ENCODE results near the gene SIGLECL1.

SIGLECL1 gene

DNA sequence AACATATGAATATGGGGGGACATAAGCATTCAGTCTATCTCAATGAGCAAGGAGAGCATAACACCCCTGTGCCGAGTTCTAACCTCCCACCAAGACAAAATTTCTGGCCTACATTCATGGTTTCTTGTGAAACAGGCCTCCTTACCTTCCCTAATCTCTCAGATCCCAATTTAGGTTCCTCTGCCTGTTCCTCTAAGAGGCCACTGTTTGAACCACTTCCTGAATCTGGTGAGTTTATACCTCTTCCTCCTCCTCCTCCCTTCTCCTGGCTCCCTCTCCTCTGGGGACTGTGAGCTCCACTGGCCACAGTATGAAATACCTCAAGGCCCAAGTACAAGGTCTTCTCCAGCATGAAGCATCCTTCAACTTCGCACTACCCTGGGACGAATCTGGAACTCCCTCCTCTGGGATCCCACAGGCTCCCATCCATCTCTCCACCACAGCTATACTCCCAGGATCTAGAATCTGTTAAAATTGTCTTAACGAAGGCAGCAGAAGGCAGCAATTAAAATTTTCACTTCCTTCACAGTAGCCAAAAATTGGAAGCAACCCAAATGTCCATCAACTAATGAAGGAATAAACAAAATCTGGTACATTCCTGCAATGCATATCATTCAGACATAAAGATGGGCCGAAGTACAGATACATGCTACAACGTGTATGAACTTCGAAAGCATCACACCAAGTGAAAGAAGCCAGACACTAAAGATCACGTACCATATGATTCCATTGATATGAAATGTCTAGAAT lies 7.8 kb upstream of the SIGLECL1 start:
- H3K27me3 ChIP-seq (ENCODE audit: low read length): no peaks in the 10 kb centered on the region
- no peaks in the 10 kb centered on the region for H3K79me2 ChIP-seq (ENCODE audit: insufficient read depth, low read length)
- no peak overlapping the region for H3K4me3 ChIP-seq (ENCODE audit: insufficient read depth, low read length, poor library complexity, severe bottlenecking)
- H3K36me3 ChIP-seq (ENCODE audit: low read length): no peaks in the 10 kb centered on the region
- no peaks in the 10 kb centered on the region for H3F3A ChIP-seq (ENCODE audit: insufficient read depth)
- H2AFZ ChIP-seq (ENCODE audit: low read depth, low read length, severe bottlenecking): no peak overlapping the region
- H3K9ac ChIP-seq (ENCODE audit: low read length): no peak overlapping the region
- no peak overlapping the region for H3K27ac ChIP-seq (ENCODE audit: low read depth, low read length)
- TF ChIP-seq, protein P1, sequence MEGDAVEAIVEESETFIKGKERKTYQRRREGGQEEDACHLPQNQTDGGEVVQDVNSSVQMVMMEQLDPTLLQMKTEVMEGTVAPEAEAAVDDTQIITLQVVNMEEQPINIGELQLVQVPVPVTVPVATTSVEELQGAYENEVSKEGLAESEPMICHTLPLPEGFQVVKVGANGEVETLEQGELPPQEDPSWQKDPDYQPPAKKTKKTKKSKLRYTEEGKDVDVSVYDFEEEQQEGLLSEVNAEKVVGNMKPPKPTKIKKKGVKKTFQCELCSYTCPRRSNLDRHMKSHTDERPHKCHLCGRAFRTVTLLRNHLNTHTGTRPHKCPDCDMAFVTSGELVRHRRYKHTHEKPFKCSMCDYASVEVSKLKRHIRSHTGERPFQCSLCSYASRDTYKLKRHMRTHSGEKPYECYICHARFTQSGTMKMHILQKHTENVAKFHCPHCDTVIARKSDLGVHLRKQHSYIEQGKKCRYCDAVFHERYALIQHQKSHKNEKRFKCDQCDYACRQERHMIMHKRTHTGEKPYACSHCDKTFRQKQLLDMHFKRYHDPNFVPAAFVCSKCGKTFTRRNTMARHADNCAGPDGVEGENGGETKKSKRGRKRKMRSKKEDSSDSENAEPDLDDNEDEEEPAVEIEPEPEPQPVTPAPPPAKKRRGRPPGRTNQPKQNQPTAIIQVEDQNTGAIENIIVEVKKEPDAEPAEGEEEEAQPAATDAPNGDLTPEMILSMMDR (IDR thresholded peaks at IDR 0.05; ENCODE audit: insufficient read depth, low read length, poor library complexity, severe bottlenecking): no peak
- no peak for TF ChIP-seq EZH2phosphoT487 (conservative IDR thresholded peaks at IDR 0.05; ENCODE audit: low read length)
- H3K9me3 ChIP-seq (ENCODE audit: insufficient read depth, low read length): no peaks in the 10 kb centered on the region
- H4K20me1 ChIP-seq (ENCODE audit: low read depth, low read length): no peaks in the 10 kb centered on the region
- H3K4me2 ChIP-seq (ENCODE audit: low read depth, low read length, poor library complexity, severe bottlenecking): no peak overlapping the region
- H3K9me2 ChIP-seq (replicated peaks; ENCODE audit: insufficient read depth, low read length): no peaks in the 10 kb centered on the region

DNA sequence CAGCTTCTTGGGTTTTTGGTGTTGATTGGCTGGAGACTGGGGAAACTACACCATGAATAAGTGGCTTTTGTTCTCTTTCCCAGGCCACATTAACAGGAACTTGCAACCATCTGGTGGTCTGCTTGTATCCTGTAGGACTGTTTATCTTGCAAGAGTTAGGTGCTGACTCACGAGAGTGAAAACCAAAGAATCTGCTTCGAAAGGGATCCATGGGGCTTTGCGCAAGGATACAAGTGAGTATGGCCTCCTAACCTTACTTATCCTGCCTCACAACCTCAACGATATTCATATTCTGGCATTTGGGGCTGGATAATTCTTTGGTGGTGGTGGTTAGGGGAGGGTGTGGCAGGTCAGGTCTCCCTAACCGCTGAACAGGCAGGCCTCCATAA lies 4.7 kb upstream of the SIGLECL1 start:
- Histone ChIP-seq H3K27ac (ENCODE audit: low read depth, low read length) (no peak overlapping the region), H3K9me2 (replicated peaks; ENCODE audit: insufficient read depth, low read length) (no peaks in the 10 kb centered on the region), H2AFZ (ENCODE audit: low read depth, low read length, severe bottlenecking) (no peak overlapping the region), H3F3A (ENCODE audit: insufficient read depth) (no peaks in the 10 kb centered on the region), H3K36me3 (ENCODE audit: low read length) (no peaks in the 10 kb centered on the region), H3K27me3 (ENCODE audit: low read length) (no peaks in the 10 kb centered on the region), H3K4me2 (ENCODE audit: low read depth, low read length, poor library complexity, severe bottlenecking) (no peak overlapping the region), H3K9me3 (ENCODE audit: insufficient read depth, low read length) (no peaks in the 10 kb centered on the region), H3K79me2 (ENCODE audit: insufficient read depth, low read length) (no peaks in the 10 kb centered on the region), H3K4me3 (ENCODE audit: insufficient read depth, low read length, poor library complexity, severe bottlenecking) (no peak overlapping the region), H3K9ac (ENCODE audit: low read length) (no peak overlapping the region), H4K20me1 (ENCODE audit: low read depth, low read length) (no peaks in the 10 kb centered on the region)
- TF ChIP-seq EZH2phosphoT487 (conservative IDR thresholded peaks at IDR 0.05; ENCODE audit: low read length): no peak
- TF ChIP-seq, protein P1 (IDR thresholded peaks at IDR 0.05; ENCODE audit: insufficient read depth, low read length, poor library complexity, severe bottlenecking): no peak

DNA sequence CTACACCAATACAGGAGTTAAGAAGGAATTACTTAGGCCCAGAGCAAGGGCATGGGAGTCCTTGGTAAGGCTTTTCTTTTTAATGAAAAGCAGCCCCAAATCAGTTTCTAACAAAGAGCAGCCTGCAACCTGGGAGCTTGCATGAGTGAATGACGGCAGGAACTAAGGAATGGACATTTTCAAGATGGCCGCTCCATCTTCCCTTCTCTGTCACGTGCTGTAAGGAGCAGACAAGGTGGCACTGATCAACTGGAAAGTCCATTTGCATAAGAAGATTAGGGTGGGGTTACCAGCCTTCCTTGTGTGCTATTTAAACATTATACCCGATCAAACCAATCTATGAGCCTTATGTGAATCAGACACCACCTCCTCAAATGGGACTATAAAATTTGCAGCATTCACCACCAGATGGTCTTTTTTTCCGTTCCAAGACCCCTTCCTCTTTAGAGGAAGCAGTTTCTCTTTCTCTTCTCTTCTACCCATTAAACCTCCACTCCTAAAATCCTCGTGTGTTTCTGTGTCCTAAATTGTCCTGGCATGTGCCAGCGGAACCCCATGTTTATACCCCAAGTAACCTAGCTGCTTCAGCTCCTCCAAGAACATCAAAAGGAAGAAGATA lies 2.8 kb upstream of the SIGLECL1 start:
- Histone ChIP-seq H3K27me3 (ENCODE audit: low read length) (no peaks in the 10 kb centered on the region), H3F3A (ENCODE audit: insufficient read depth) (no peaks in the 10 kb centered on the region), H3K4me3 (ENCODE audit: insufficient read depth, low read length, poor library complexity, severe bottlenecking) (no peak overlapping the region), H2AFZ (ENCODE audit: low read depth, low read length, severe bottlenecking) (no peak overlapping the region), H3K9me3 (ENCODE audit: insufficient read depth, low read length) (no peaks in the 10 kb centered on the region), H3K4me2 (ENCODE audit: low read depth, low read length, poor library complexity, severe bottlenecking) (no peak overlapping the region), H3K9me2 (replicated peaks; ENCODE audit: insufficient read depth, low read length) (no peaks in the 10 kb centered on the region), H3K79me2 (ENCODE audit: insufficient read depth, low read length) (no peaks in the 10 kb centered on the region), H3K27ac (ENCODE audit: low read depth, low read length) (no peak overlapping the region), H3K36me3 (ENCODE audit: low read length) (no peaks in the 10 kb centered on the region), H3K9ac (ENCODE audit: low read length) (no peak overlapping the region), H4K20me1 (ENCODE audit: low read depth, low read length) (no peaks in the 10 kb centered on the region)
- TF ChIP-seq, protein P1 (IDR thresholded peaks at IDR 0.05; ENCODE audit: insufficient read depth, low read length, poor library complexity, severe bottlenecking): no peak
- no peak for TF ChIP-seq EZH2phosphoT487 (conservative IDR thresholded peaks at IDR 0.05; ENCODE audit: low read length)
